ENCODE results near the gene PSTPIP1. TPM values are rescaled to one million over a fixed set of nuclear protein-coding genes. Genes with fewer than 3 reads are reported as not detected.

The PSTPIP1 gene
- total and polyA plus RNA-seq, 4 donors: 12.4 to 39.6 (median 20.6) TPM

DNA sequence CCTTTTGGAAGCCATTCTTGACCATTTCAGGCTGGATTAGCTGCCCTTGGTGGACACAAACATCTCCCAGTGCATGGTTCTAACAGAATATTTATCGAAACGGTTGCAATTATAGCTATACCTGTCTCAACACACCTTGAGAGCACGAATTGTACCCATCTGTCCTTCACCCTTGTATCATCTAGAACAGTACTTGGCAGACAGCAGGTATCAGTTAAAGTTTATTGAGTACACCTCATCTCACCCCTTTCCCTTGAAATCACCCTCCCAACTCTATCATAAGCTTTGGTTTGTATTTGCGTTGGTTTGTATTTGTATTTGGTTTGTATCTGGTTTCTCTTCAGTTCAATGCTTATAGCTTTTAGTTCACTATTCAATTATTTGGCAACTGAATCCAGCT is 63.5 kb downstream of the PSTPIP1 start:
- 96 to 99% methylated on average over 4 of the region's 4 CpGs for WGBS, 2 donors
- DNase-seq (no peak), ATAC-seq (ENCODE audit: insufficient read depth, low FRiP score) (no peak)
- H3K27ac ChIP-seq (ENCODE audit: low read depth in 1 of 2, low read length in 1 of 2): no peak overlapping the region
- H3K4me1 ChIP-seq (ENCODE audit: control insufficient read depth in 5 of 5, insufficient read depth in 5 of 5, low read length in 5 of 5): peaks cover 2 to 46% (median 14%) of the 10 kb centered on the region in 5 donors
- H3K9ac ChIP-seq (ENCODE audit: insufficient read depth in 1 of 2, low read length in 2 of 2): no peak overlapping the region
- H3K36me3 ChIP-seq (ENCODE audit: control insufficient read depth in 4 of 4, insufficient read depth in 4 of 4, low read length in 4 of 4): peaks cover 0 to 17% (median 7%) of the 10 kb centered on the region in 4 donors
- no peak for TF ChIP-seq CTCF (IDR thresholded peaks at IDR 0.05; ENCODE audit: control extremely low read depth, extremely low read depth)
- no peak overlapping the region for H3K4me3 ChIP-seq
- H3K9me3 ChIP-seq (ENCODE audit: control insufficient read depth in 4 of 4, insufficient read depth in 3 of 4, low read length in 3 of 4): no peaks in the 10 kb centered on the region
- no peaks in the 10 kb centered on the region for H3K27me3 ChIP-seq (ENCODE audit: control insufficient read depth in 3 of 3, insufficient read depth in 3 of 3, low read length in 2 of 3)

GRCh38 chr15:77059786-77060361 is 64.9 kb downstream of the PSTPIP1 start:
- Histone ChIP-seq H3K4me1 (ENCODE audit: control insufficient read depth in 5 of 5, insufficient read depth in 5 of 5, low read length in 5 of 5) (peaks cover 2 to 54% (median 24%) of the 10 kb centered on the region in 5 donors), H3K27ac (ENCODE audit: low read depth in 1 of 2, low read length in 1 of 2) (peak overlapping the region in 1 of 2 donors; percentile 24), H3K27me3 (ENCODE audit: control insufficient read depth in 3 of 3, insufficient read depth in 3 of 3, low read length in 2 of 3) (no peaks in the 10 kb centered on the region), H3K9me3 (ENCODE audit: control insufficient read depth in 4 of 4, insufficient read depth in 3 of 4, low read length in 3 of 4) (no peaks in the 10 kb centered on the region), H3K4me3 (no peak overlapping the region), H3K9ac (ENCODE audit: insufficient read depth in 1 of 2, low read length in 2 of 2) (peak overlapping the region in 1 of 2 donors; percentile 38), H3K36me3 (ENCODE audit: control insufficient read depth in 4 of 4, insufficient read depth in 4 of 4, low read length in 4 of 4) (peaks cover 0 to 12% (median 4%) of the 10 kb centered on the region in 4 donors)
- ATAC-seq (ENCODE audit: insufficient read depth, low FRiP score): no peak
- no peak for TF ChIP-seq CTCF (IDR thresholded peaks at IDR 0.05; ENCODE audit: control extremely low read depth, extremely low read depth)
- DNase-seq: peak in 2 of 3 donors; percentile 73 to 78
- 17 to 22% methylated on average over 2 of the region's 2 CpGs for WGBS, 2 donors

DNA sequence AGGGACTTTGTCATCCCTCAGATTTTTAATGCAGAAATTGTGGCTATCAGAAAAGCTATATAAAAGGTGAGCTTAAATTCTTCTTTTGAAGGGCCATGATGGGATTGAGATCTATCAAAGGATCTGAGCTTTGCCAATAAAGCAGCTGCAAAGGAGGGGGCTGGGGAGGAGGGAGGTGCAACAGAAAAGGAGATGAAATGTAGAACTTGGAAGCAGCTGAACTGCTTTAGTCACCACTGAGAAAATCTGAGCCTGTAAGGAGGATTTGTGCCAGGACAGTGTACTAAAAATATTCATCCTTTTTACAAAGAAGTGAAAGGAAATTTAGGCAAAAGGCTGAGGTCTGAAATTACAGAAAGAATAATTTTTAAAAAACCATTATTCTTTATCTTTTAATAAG is 65.6 kb downstream of the PSTPIP1 start:
- Histone ChIP-seq H3K27ac (ENCODE audit: low read depth in 1 of 2, low read length in 1 of 2) (no peak overlapping the region), H3K4me3 (no peak overlapping the region), H3K4me1 (ENCODE audit: control insufficient read depth in 5 of 5, insufficient read depth in 5 of 5, low read length in 5 of 5) (peaks cover 3 to 58% (median 26%) of the 10 kb centered on the region in 5 donors), H3K9ac (ENCODE audit: insufficient read depth in 1 of 2, low read length in 2 of 2) (peak overlapping the region in 1 of 2 donors; percentile 14), H3K27me3 (ENCODE audit: control insufficient read depth in 3 of 3, insufficient read depth in 3 of 3, low read length in 2 of 3) (no peaks in the 10 kb centered on the region), H3K36me3 (ENCODE audit: control insufficient read depth in 4 of 4, insufficient read depth in 4 of 4, low read length in 4 of 4) (peaks cover 0 to 9% (median 3%) of the 10 kb centered on the region in 4 donors), H3K9me3 (ENCODE audit: control insufficient read depth in 4 of 4, insufficient read depth in 3 of 4, low read length in 3 of 4) (no peaks in the 10 kb centered on the region)
- no peak for ATAC-seq (ENCODE audit: insufficient read depth, low FRiP score)
- no peak for TF ChIP-seq CTCF (IDR thresholded peaks at IDR 0.05; ENCODE audit: control extremely low read depth, extremely low read depth)
- peak in 2 of 3 donors; percentile 71 to 84 for DNase-seq

DNA sequence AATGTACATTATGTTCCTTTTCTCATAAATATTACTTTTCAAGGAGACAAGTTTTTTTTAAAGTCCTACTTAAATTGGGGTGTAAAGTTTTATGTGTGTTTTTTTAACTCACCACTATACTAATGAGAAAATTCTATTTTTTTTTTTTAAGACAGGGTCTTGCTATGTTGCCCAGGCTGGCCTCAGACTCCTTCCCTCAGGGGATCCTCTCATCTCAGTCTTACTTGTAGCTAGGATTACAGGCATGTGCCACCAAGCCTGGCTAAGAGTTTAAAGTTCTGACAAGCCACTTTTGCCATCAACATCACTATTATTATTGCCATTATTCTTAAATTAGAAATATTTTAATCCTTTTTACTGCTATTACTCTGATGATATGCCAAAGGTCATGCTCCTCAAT is 68.3 kb downstream of the PSTPIP1 start:
- Histone ChIP-seq H3K36me3 (ENCODE audit: control insufficient read depth in 4 of 4, insufficient read depth in 4 of 4, low read length in 4 of 4) (peaks cover 0 to 7% (median 1%) of the 10 kb centered on the region in 4 donors), H3K4me1 (ENCODE audit: control insufficient read depth in 5 of 5, insufficient read depth in 5 of 5, low read length in 5 of 5) (peaks cover 5 to 67% (median 29%) of the 10 kb centered on the region in 5 donors), H3K27ac (ENCODE audit: low read depth in 1 of 2, low read length in 1 of 2) (no peak overlapping the region), H3K4me3 (no peak overlapping the region), H3K9ac (ENCODE audit: insufficient read depth in 1 of 2, low read length in 2 of 2) (no peak overlapping the region), H3K27me3 (ENCODE audit: control insufficient read depth in 3 of 3, insufficient read depth in 3 of 3, low read length in 2 of 3) (no peaks in the 10 kb centered on the region), H3K9me3 (ENCODE audit: control insufficient read depth in 4 of 4, insufficient read depth in 3 of 4, low read length in 3 of 4) (no peaks in the 10 kb centered on the region)
- ATAC-seq (ENCODE audit: insufficient read depth, low FRiP score) (no peak), DNase-seq (no peak)
- no peak for TF ChIP-seq CTCF (IDR thresholded peaks at IDR 0.05; ENCODE audit: control extremely low read depth, extremely low read depth)
